ENCODE results near the gene NSUN4.

- TF ChIP-seq CTCF (IDR thresholded peaks at IDR 0.05) (no peak), POLR2A (IDR thresholded peaks at IDR 0.05) (no peak)
Observed at GRCh38 chr1:46344481-46344880, 3.9 kb downstream of the NSUN4 start.

Measured in testis (tissue), 2 donors.